Activated naive CD8-positive, alpha-beta T cell treated with anti-CD3 and anti-CD28 coated beads, Interleukin-2, amount 10 ng/mL, durations not matched to agents 7 days and 5 days (primary cell): ENCODE results near the gene HBP1. TPM values are rescaled to one million over a fixed set of nuclear protein-coding genes. Genes with fewer than 3 reads are reported as not detected.
"Not testable (repeated sequence)": the region's sequence is repeated elsewhere in the genome, so short reads cannot be mapped to it uniquely, and the experiment has no call there.

Experiments
- ATAC-seq: fragments of 150-1000 bp; cut with Tn5 transposase; one replicate; pipeline ENCODE4 v1.10.0; 2021; ENCODE audit warnings: low read depth, moderate library complexity
- POLR2A ChIA-PET: fragments of 350-600 bp; sonication (Branson Sonifier 250); formaldehyde crosslinking; loops from one replicate; lab custom pipeline; 2021; ENCODE audit warnings: antibody characterized with exemption; lab: Charles Lee
- DNase-seq: peaks from one replicate; pipeline ENCODE4 v3.0.0; 2021
- H3K27ac Mint-ChIP-seq: one replicate; pipeline ENCODE4 v1.8.0; 2022; ENCODE audit warnings: mild to moderate bottlenecking, mixed read lengths
- H3K27me3 Mint-ChIP-seq: one replicate; pipeline ENCODE4 v1.8.0; 2022; ENCODE audit warnings: mild to moderate bottlenecking, moderate library complexity, mixed read lengths
- H3K36me3 Mint-ChIP-seq: one replicate; pipeline ENCODE4 v1.8.0; 2021; ENCODE audit warnings: mild to moderate bottlenecking, mixed read lengths
- H3K4me1 Mint-ChIP-seq: one replicate; pipeline ENCODE4 v1.8.0; 2021; ENCODE audit warnings: mixed read lengths
- H3K4me3 Mint-ChIP-seq: one replicate; pipeline ENCODE4 v1.8.0; 2022; ENCODE audit warnings: mild to moderate bottlenecking, moderate library complexity, mixed read lengths
- H3K9me3 Mint-ChIP-seq: one replicate; pipeline ENCODE4 v1.8.0; 2021; ENCODE audit warnings: mixed read lengths
- total RNA-seq, 2 experiments: library from RNA; stranded (reverse); gene quantifications; one replicate each; pipeline ENCODE4 v1.2.3, GENCODE V29; 2021

HBP1 gene
- total RNA-seq, 2 experiments from 2014 or later = 56.4 to 58.3 TPM

GRCh38 chr7:107145067-107145838 lies 23.6 kb upstream of the HBP1 start:
- no peaks in the 10 kb centered on the region for H3K27me3 Mint-ChIP-seq
- H3K9me3 Mint-ChIP-seq = no peaks in the 10 kb centered on the region
- no peak overlapping the region for H3K27ac Mint-ChIP-seq
- H3K4me3 Mint-ChIP-seq = no peak overlapping the region
- H3K36me3 Mint-ChIP-seq = no peaks in the 10 kb centered on the region
- DNase-seq (no peak), ATAC-seq (no peak)
- POLR2A ChIA-PET = interaction anchor here (0.7 kb wide), 1 partner anchor 243 kb away, joined by 4 read pairs; no protein-coding TSS in a partner anchor
- peaks cover 2% of the 10 kb centered on the region for H3K4me1 Mint-ChIP-seq

- ATAC-seq (peak; percentile 75), DNase-seq (no peak)
- Mint-ChIP-seq H3K27me3 (no peaks in the 10 kb centered on the region), H3K4me1 (peaks cover 2% of the 10 kb centered on the region), H3K4me3 (no peak overlapping the region), H3K9me3 (no peaks in the 10 kb centered on the region), H3K36me3 (no peaks in the 10 kb centered on the region), H3K27ac (no peak overlapping the region)
- POLR2A ChIA-PET = interaction anchor here (1.6 kb wide), 1 partner anchor 20 kb away, joined by 4 read pairs; no protein-coding TSS in a partner anchor
Observed at GRCh38 chr7:107147464-107148393, 21.1 kb upstream of the HBP1 start.

DNA sequence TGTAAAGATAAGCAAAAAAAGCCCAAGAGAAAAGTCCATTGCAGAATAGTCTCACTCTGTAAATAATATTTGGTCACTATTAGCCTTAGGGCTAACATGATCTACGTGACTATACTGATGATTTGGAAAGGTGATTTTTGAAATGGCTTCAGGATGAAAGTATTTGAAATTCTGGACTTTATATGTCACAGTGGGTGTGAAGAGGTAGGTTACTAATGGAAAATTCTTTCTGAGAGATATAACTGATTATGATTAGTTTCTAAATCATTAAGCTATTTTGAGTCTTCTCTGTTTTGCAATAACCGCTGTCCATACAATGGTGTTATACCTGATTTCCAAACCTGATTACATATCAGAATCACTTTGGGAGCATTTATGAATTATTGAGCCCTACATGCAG lies 20.1 kb upstream of the HBP1 start:
- ATAC-seq = no peak
- Mint-ChIP-seq H3K4me1 (peaks cover 2% of the 10 kb centered on the region), H3K27ac (no peak overlapping the region), H3K4me3 (no peak overlapping the region), H3K27me3 (no peaks in the 10 kb centered on the region), H3K9me3 (no peaks in the 10 kb centered on the region), H3K36me3 (no peaks in the 10 kb centered on the region)
- DNase-seq = no peak
- POLR2A ChIA-PET = no interaction called here

DNA sequence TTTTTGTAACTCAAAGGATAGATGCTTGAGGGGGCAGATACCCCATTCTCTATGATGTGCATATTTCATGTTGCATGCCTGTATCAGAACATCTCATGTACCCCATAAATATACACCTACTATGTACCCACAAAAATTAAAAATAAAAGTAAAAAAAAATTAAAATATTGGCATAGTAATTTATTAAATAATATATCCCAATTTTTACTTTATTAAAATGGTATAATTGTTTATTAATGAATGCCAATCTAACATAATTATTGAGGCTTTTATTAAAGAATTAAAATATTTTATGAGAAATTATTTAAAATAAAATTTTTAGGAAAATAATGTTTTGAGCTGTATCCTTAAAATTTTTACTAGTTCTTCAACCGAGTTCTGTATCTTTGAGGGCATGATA lies 18.9 kb upstream of the HBP1 start:
- ATAC-seq (no peak), DNase-seq (no peak)
- Mint-ChIP-seq H3K27me3 (no peaks in the 10 kb centered on the region), H3K4me3 (no peak overlapping the region), H3K4me1 (peaks cover 2% of the 10 kb centered on the region), H3K36me3 (no peaks in the 10 kb centered on the region), H3K27ac (no peak overlapping the region), H3K9me3 (no peaks in the 10 kb centered on the region)
- POLR2A ChIA-PET = interaction anchor here (0.6 kb wide), 1 partner anchor 24 kb away, joined by 3 read pairs; no protein-coding TSS in a partner anchor

- H3K4me1 Mint-ChIP-seq = peaks cover 2% of the 10 kb centered on the region
Observed at GRCh38 chr7:107150375-107151073, 18.3 kb upstream of the HBP1 start.

GRCh38 chr7:107151538-107151937 lies 17.3 kb upstream of the HBP1 start:
- no peaks in the 10 kb centered on the region for H3K27me3 Mint-ChIP-seq
- no peaks in the 10 kb centered on the region for H3K9me3 Mint-ChIP-seq
- no peak overlapping the region for H3K27ac Mint-ChIP-seq
- peaks cover 2% of the 10 kb centered on the region for H3K4me1 Mint-ChIP-seq
- POLR2A ChIA-PET = no interaction called here
- no peaks in the 10 kb centered on the region for H3K36me3 Mint-ChIP-seq
- no peak for ATAC-seq
- H3K4me3 Mint-ChIP-seq = no peak overlapping the region
- DNase-seq = no peak

More at GRCh38 chr7:107150375-107151073, 18.3 kb upstream of the HBP1 start:
- H3K36me3 Mint-ChIP-seq = no peaks in the 10 kb centered on the region
- H3K4me3 Mint-ChIP-seq = no peak overlapping the region
- no peak overlapping the region for H3K27ac Mint-ChIP-seq
- ATAC-seq (peak; percentile 69), DNase-seq (peak; percentile 59)
- H3K9me3 Mint-ChIP-seq = no peaks in the 10 kb centered on the region
- no peaks in the 10 kb centered on the region for H3K27me3 Mint-ChIP-seq
- POLR2A ChIA-PET = interaction anchor here (0.6 kb wide), 1 partner anchor 24 kb away, joined by 3 read pairs; no protein-coding TSS in a partner anchor

DNA sequence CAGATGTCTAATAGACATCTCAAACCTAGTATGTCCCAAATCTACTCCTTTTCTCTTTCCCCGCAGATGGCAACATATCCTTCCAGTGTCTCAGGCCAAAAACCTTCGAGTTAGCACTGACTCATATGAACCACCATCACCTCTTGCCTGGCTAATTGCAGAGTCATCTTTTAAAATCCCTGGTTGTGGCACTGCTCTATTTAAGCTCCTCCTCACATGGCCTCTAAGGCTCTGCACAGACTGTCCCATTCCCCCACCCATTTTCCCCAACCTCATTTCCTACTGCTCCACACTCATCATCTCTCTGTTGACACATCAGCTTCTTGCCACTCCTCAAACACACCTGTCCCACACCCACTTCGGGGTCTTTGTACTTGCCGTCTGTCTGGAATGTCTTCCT lies 16.8 kb upstream of the HBP1 start:
- DNase-seq (no peak), ATAC-seq (no peak)
- no peaks in the 10 kb centered on the region for H3K36me3 Mint-ChIP-seq
- H3K4me1 Mint-ChIP-seq = peaks cover 2% of the 10 kb centered on the region
- no peak overlapping the region for H3K4me3 Mint-ChIP-seq
- POLR2A ChIA-PET = interaction anchor here (0.5 to 0.8 kb wide), 2 partner anchors 16 to 102 kb away, joined by 6 to 8 read pairs; partner anchors contain the start of gene HBP1
- no peaks in the 10 kb centered on the region for H3K27me3 Mint-ChIP-seq
- H3K9me3 Mint-ChIP-seq = no peaks in the 10 kb centered on the region
- no peak overlapping the region for H3K27ac Mint-ChIP-seq

- Mint-ChIP-seq H3K4me1 (no peaks in the 10 kb centered on the region), H3K27me3 (no peaks in the 10 kb centered on the region), H3K4me3 (no peak overlapping the region), H3K36me3 (no peaks in the 10 kb centered on the region), H3K27ac (no peak overlapping the region), H3K9me3 (no peaks in the 10 kb centered on the region)
- ATAC-seq = no peak
- POLR2A ChIA-PET = no interaction called here
- no peak for DNase-seq
Observed at GRCh38 chr7:107154826-107155225, 14.0 kb upstream of the HBP1 start.

- H3K27me3 Mint-ChIP-seq, POLR2A ChIA-PET: not testable (repeated sequence)
Observed at GRCh38 chr7:107155726-107156125, 13.1 kb upstream of the HBP1 start.

DNA sequence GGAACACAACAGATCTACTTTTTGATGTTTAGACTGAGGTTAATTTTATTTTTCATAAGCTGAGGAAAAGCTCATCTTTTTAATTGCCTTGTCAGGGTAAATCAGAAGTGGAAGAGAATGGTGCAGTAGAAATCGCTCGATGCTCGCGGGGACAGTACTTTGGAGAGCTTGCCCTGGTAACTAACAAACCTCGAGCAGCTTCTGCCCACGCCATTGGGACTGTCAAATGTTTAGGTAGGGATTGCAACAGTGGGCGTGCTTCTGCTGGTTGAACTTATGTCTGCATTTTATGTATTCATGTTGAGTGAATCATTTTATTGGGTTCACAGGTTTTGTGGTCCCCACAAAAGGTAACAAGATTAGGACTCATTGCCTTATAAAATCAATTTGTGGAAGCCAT lies 11.7 kb upstream of the HBP1 start:
- Mint-ChIP-seq H3K27ac (no peak overlapping the region), H3K36me3 (no peaks in the 10 kb centered on the region), H3K4me3 (no peak overlapping the region), H3K4me1 (no peaks in the 10 kb centered on the region), H3K9me3 (no peaks in the 10 kb centered on the region), H3K27me3 (no peaks in the 10 kb centered on the region)
- ATAC-seq (no peak), DNase-seq (no peak)
- POLR2A ChIA-PET = no interaction called here

More at GRCh38 chr7:107155726-107156125, 13.1 kb upstream of the HBP1 start:
- H3K4me1 Mint-ChIP-seq, DNase-seq, H3K4me3 Mint-ChIP-seq, H3K27ac Mint-ChIP-seq, ATAC-seq, H3K36me3 Mint-ChIP-seq, H3K9me3 Mint-ChIP-seq: not testable (repeated sequence)

- DNase-seq (no peak), ATAC-seq (no peak)
- Mint-ChIP-seq H3K4me1 (no peaks in the 10 kb centered on the region), H3K9me3 (no peaks in the 10 kb centered on the region), H3K27me3 (no peaks in the 10 kb centered on the region), H3K4me3 (no peak overlapping the region), H3K36me3 (no peaks in the 10 kb centered on the region), H3K27ac (no peak overlapping the region)
- POLR2A ChIA-PET = no interaction called here
Observed at GRCh38 chr7:107158028-107158427, 10.8 kb upstream of the HBP1 start.

- H3K27me3 Mint-ChIP-seq = peaks cover 2% of the 10 kb centered on the region
- ATAC-seq (no peak), DNase-seq (no peak)
- no peak overlapping the region for H3K27ac Mint-ChIP-seq
- H3K9me3 Mint-ChIP-seq = no peaks in the 10 kb centered on the region
- H3K36me3 Mint-ChIP-seq = no peaks in the 10 kb centered on the region
- H3K4me3 Mint-ChIP-seq = no peak overlapping the region
- H3K4me1 Mint-ChIP-seq = no peaks in the 10 kb centered on the region
- POLR2A ChIA-PET = no interaction called here
Observed at GRCh38 chr7:107160389-107160788, 8.4 kb upstream of the HBP1 start.

DNA sequence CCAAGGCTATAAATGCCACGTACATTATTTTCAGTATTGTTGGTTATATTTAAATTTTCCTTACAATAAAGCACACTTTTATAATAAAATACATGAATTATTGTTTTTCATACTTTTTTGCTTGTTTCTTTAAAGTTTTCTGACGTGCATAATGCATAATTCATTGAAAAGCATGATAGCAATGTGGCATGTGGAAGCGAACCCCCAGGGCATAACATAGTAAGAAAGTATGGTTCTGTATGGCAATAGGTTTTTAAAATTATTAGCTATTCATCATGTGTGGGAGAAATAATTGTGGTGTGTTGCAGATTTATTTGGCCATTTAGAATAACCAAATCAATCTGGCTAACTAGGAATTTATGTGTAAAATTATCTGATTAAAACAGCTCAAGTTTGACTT lies 7.4 kb upstream of the HBP1 start:
- ATAC-seq = no peak
- no peaks in the 10 kb centered on the region for H3K9me3 Mint-ChIP-seq
- POLR2A ChIA-PET = no interaction called here

More for the DNA sequence above, 7.4 kb upstream of the HBP1 start:
- Mint-ChIP-seq H3K4me3 (no peak overlapping the region), H3K4me1 (no peaks in the 10 kb centered on the region), H3K36me3 (no peaks in the 10 kb centered on the region), H3K27ac (no peak overlapping the region), H3K27me3 (peaks cover 2% of the 10 kb centered on the region)
- no peak for DNase-seq
